Measurements from ENCODE around the gene SKIC8. TPM values are rescaled to one million over a fixed set of nuclear protein-coding genes. Genes with fewer than 3 reads are reported as not detected.

Gene SKIC8
- total RNA-seq (2022; extraction: Qiagen RNA extraction), result 80.3 to 109 TPM (median 88.0 TPM) in 5 replicates

GRCh38 chr15:78299101-78299930 is at the start of gene SKIC8:
TSS of gene SKIC8 (minus strand) at chr15:78299609. CDS start at chr15:78295686, 3,923 bp downstream.

GRCh38 chr15:78340231-78341056 is 41.0 kb upstream of the SKIC8 start, which contains the start of gene CRABP1:
TSS of gene CRABP1 (plus strand) at chr15:78340353. CDS start at chr15:78340429, 76 bp downstream.

GRCh38 chr15:78264304-78265136 is 34.9 kb downstream of the SKIC8 start, which contains the start of gene DNAJA4:
TSS of gene DNAJA4 (plus strand) at chr15:78264562. CDS start at chr15:78264764, 202 bp downstream.

GRCh38 chr15:78234515-78235040 is 64.8 kb downstream of the SKIC8 start, which contains the start of gene ACSBG1:
TSS of gene ACSBG1 (minus strand) at chr15:78234565. CDS start at chr15:78234501, 64 bp downstream.

Other genes starting within 250 kb of the SKIC8 start
- 11.9 to 19.3 TPM (median 16.0 TPM) in 5 replicates for gene TBC1D2B, start 221.9 kb downstream of the SKIC8 start, total RNA-seq (2022; extraction: Qiagen RNA extraction)
- not detected in 5 replicates for gene SH2D7, start 207.0 kb downstream of the SKIC8 start, total RNA-seq (2022; extraction: Qiagen RNA extraction)
- gene CIB2, start 168.2 kb downstream of the SKIC8 start, total RNA-seq (2022; extraction: Qiagen RNA extraction), result 25.7 to 28.9 TPM (median 27.6 TPM) in 5 replicates
- 63.1 to 93.8 TPM (median 70.0 TPM) in 5 replicates for gene IDH3A, start 150.2 kb downstream of the SKIC8 start, total RNA-seq (2022; extraction: Qiagen RNA extraction)
- 0.13 to 0.31 TPM (median 0.19 TPM) in 4 of 5 replicates, not detected in the other for gene ACSBG1, start 65.0 kb downstream of the SKIC8 start, total RNA-seq (2022; extraction: Qiagen RNA extraction)
- gene DNAJA4, start 35.0 kb downstream of the SKIC8 start, total RNA-seq (2022; extraction: Qiagen RNA extraction), result not detected in 5 replicates
- gene CRABP1, start 40.7 kb upstream of the SKIC8 start, total RNA-seq (2022; extraction: Qiagen RNA extraction), result 1.2 to 2.2 TPM (median 1.7 TPM) in 5 replicates
- 31.0 to 51.2 TPM (median 44.7 TPM) in 5 replicates for gene IREB2, start 138.6 kb upstream of the SKIC8 start, total RNA-seq (2022; extraction: Qiagen RNA extraction)
- gene HYKK, start 208.0 kb upstream of the SKIC8 start, total RNA-seq (2022; extraction: Qiagen RNA extraction), result 5.3 to 7.1 TPM (median 6.2 TPM) in 5 replicates
- gene PSMA4, start 240.8 kb upstream of the SKIC8 start, total RNA-seq (2022; extraction: Qiagen RNA extraction), result 378 to 519 TPM (median 383 TPM) in 5 replicates